ENCODE measurements around the gene AVP.
"Not testable (repeated sequence)": the region's sequence is repeated elsewhere in the genome, so short reads cannot be mapped to it uniquely, and the experiment has no call there.

AVP gene

GRCh38 chr20:3128275-3128984, 43.9 kb upstream of the AVP start:
- H3K4me1 ChIP-seq: no peaks in the 10 kb centered on the region; the same call in 1 of the 2 replicates
- no peak for TF ChIP-seq CTCF (IDR thresholded peaks at IDR 0.05; ENCODE audit: low read depth, low read length)
- DNase-seq: no peak

DNA sequence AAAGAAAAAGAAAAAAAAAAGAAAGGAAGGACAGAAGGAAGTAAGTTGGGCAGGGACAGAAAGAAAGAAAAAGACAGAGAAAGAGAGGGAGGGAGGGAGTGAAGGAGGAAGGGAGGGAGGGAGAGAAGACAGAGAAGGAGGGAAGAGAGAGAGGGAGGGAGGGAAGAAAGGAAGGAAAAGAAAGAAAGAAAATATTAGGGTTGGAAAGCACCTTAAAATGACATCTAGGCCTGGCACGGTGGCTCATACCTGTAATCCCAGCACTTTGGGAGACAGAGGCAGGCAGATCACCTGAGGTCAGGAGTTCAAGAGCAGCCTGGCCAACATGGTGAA, 42.0 kb upstream of the AVP start:
- no peaks in the 10 kb centered on the region; the same call in 1 of the 2 replicates for H3K4me1 ChIP-seq
- TF ChIP-seq CTCF (IDR thresholded peaks at IDR 0.05; ENCODE audit: low read depth, low read length): no peak
- H3K27me3 ChIP-seq: no peaks in the 10 kb centered on the region
- no peaks in the 10 kb centered on the region; the same call in 1 of the 2 replicates for H3K36me3 ChIP-seq
- no peaks in the 10 kb centered on the region for H3K9me3 ChIP-seq
- DNase-seq: no peak
- no peak overlapping the region for H3K4me3 ChIP-seq (ENCODE audit: low read depth, low read length)

More at GRCh38 chr20:3128275-3128984, 43.9 kb upstream of the AVP start:
- no peaks in the 10 kb centered on the region for H3K27me3 ChIP-seq
- no peak overlapping the region for H3K4me3 ChIP-seq (ENCODE audit: low read depth, low read length)
- H3K36me3 ChIP-seq: no peaks in the 10 kb centered on the region
- no peaks in the 10 kb centered on the region for H3K9me3 ChIP-seq

DNA sequence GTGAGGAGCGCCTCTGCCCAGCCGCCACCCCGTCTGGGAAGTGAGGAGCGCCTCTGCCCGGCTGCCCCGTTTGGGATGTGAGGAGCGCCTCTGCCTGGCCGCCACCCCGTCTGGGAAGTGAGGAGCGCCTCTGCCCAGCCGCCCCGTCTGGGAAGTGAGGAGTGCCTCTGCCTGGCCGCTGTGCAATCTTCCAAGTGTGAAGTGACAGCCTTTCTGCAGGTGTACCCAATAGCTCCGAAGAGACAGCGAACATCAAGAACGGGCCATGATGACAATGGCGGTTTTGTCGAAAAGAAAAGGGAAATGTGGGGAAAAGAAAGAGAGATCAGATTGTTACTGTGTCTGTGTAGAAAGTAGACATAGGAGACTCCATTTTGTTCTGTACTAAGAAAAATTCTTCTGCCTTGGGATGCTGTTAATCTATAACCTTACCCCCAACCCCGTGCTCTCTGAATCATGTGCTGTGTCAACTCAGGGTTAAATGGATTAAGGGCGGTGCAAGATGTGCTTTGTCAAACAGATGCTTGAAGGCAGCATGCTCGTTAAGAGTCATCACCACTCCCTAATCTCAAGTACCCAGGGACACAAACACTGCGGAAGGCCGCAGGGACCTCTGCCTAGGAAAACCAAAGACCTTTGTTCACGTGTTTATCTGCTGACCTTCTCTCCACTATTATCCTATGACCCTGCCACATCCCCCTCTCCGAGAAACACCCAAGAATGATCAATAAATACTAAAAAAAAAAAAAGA, 41.4 kb upstream of the AVP start:
- H3K4me1 ChIP-seq; H3K9me3 ChIP-seq; DNase-seq; H3K36me3 ChIP-seq; H3K4me3 ChIP-seq (ENCODE audit: low read depth, low read length); H3K27me3 ChIP-seq: not testable (repeated sequence)

- not testable (repeated sequence) for H3K27me3 ChIP-seq; H3K36me3 ChIP-seq; DNase-seq; H3K4me1 ChIP-seq; H3K9me3 ChIP-seq; H3K4me3 ChIP-seq (ENCODE audit: low read depth, low read length)
These were observed 40.4 kb upstream of the AVP start for GRCh38 chr20:3124773-3125560.

DNA sequence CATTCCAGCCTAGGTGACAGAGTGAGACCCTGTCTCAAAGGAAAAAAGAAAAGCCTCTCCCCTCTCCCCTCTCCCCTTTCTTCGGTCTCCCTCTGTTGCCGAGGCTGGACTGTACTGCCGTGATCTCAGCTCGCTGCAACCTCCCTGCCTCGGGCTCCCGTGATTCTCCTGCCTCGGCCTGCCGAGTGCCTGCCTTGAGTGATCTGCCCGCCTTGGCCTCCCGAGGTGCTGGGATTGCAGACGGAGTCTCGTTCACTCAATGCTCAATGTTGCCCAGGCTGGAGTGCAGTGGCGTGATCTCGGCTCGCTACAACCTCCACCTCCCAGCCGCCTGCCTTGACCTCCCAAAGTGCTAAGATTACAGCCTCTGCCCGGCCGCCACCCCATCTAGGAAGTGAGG, 39.6 kb upstream of the AVP start:
- H3K4me1 ChIP-seq; DNase-seq; H3K27me3 ChIP-seq; H3K4me3 ChIP-seq (ENCODE audit: low read depth, low read length); H3K36me3 ChIP-seq; H3K9me3 ChIP-seq: not testable (repeated sequence)

DNA sequence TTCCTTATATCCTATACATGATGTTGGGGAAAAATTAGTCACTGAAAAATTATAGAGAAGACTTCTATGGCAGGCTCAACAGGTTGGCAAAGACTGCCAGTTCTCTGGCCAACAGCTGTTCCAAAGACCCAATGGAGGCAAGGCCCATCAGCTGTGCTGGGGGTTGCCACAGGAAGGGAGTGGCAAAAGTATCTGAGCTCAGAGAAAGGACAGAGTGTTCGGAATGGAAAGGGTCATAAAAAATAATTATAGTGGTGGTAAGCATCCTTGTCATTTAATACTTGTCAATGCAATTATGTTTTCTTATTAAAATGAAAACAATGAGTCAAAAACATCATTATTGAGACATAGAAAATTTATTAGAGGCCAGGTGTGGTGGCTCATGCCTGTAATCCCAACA, 39.0 kb upstream of the AVP start:
- H3K27me3 ChIP-seq: no peaks in the 10 kb centered on the region
- no peaks in the 10 kb centered on the region; the same call in 1 of the 2 replicates for H3K36me3 ChIP-seq
- no peak for DNase-seq
- TF ChIP-seq CTCF (IDR thresholded peaks at IDR 0.05; ENCODE audit: low read depth, low read length): no peak
- no peaks in the 10 kb centered on the region for H3K9me3 ChIP-seq
- no peak overlapping the region for H3K4me3 ChIP-seq (ENCODE audit: low read depth, low read length)
- H3K4me1 ChIP-seq: no peaks in the 10 kb centered on the region; the same call in 1 of the 2 replicates

GRCh38 chr20:3121955-3122610, 37.6 kb upstream of the AVP start:
- no peak for TF ChIP-seq CTCF (IDR thresholded peaks at IDR 0.05; ENCODE audit: low read depth, low read length)
- DNase-seq: no peak
- no peaks in the 10 kb centered on the region for H3K4me1 ChIP-seq
- H3K27me3 ChIP-seq: no peaks in the 10 kb centered on the region
- no peaks in the 10 kb centered on the region; the same call in 1 of the 2 replicates for H3K36me3 ChIP-seq
- H3K4me3 ChIP-seq (ENCODE audit: low read depth, low read length): no peak overlapping the region
- H3K9me3 ChIP-seq: no peaks in the 10 kb centered on the region

Data from BE2C (cell line).